Ovary (tissue), 9 donors: ENCODE data around the gene SLC22A2. TPM values are rescaled to one million over a fixed set of nuclear protein-coding genes. Genes with fewer than 3 reads are reported as not detected.

Experiments used
- DNase-seq, 5 donors: peaks; one replicate each; pipeline ENCODE4 v3.0.0-alpha.2; 2019 to 2020
- H3K27ac ChIP-seq, 2 donors: fragments of 200-600 bp; one replicate each; pipeline versions ENCODE4 v1.5.1 to v1.8.0; 2019 to 2022
- H3K27me3 ChIP-seq: fragments of 200-600 bp; one replicate; pipeline ENCODE4 v1.8.0; 2022
- H3K36me3 ChIP-seq: fragments of 200-600 bp; sonication (generic); one replicate; pipeline ENCODE4 v1.5.1; 2019
- H3K4me1 ChIP-seq: one replicate; pipeline ENCODE4 v1.8.1; 2013; ENCODE audit warnings: mild to moderate bottlenecking, moderate library complexity; ENCODE audit not compliant: insufficient read depth
- H3K4me3 ChIP-seq: fragments of 200-600 bp; sonication (generic); one replicate; pipeline ENCODE4 v1.5.1; 2017
- H3K9me3 ChIP-seq, 2 donors: fragments of 200-600 bp in 1 of 2; sonication (generic) in 1 of 2; one replicate each; pipeline versions ENCODE4 v1.5.1 to v1.8.1; 2013 to 2019; ENCODE audit warnings: mild to moderate bottlenecking in 1 of 2, moderate library complexity in 1 of 2
- CTCF ChIP-seq, 3 donors: fragments of 450-650 bp in 2 of 3; fragments of 200-600 bp in 1 of 3; IDR thresholded peaks; one replicate each; pipeline versions ENCODE4 v1.5.1 to v1.8.0; 2016 to 2022; ENCODE audit warnings: antibody characterized with exemption in 3 of 3, mild to moderate bottlenecking in 1 of 3
- EP300 ChIP-seq: sonication (generic); formaldehyde crosslinking; IDR thresholded peaks from one replicate; pipeline ENCODE4 v1.6.1; 2017; ENCODE audit warnings: antibody characterized with exemption
- POLR2A ChIP-seq: fragments of 450-650 bp; IDR thresholded peaks from one replicate; pipeline ENCODE4 v1.6.1; 2017; ENCODE audit warnings: antibody characterized with exemption, mild to moderate bottlenecking, moderate library complexity
- WGBS, 3 donors: extraction: QIAGEN DNeasy Blood & Tissue Kit in 1 of 3; methylation state at CpG; one replicate each; pipeline versions ENCODE4 v1.1.5 to v1.1.7; 2013 to 2017; 5-methylcytosine and 5-hydroxymethylcytosine counted together
- intact Hi-C, 4 donors: fragments of 100-400 bp; cut with DNase I; formaldehyde crosslinking; loops; one replicate each; pipeline versions ENCODE4 v1.11.0 to v1.15.1; 2022 to 2023
- polyA plus RNA-seq, 2 donors: library from polyadenylated mRNA; stranded (reverse); fragments of 200-250 nt in 1 of 2; fragments of 350-450 nt in 1 of 2; fragmentation: Illumina TruSeq in 1 of 2; extraction: RNeasy Lipid Tissue Mini Kit (QIAGEN cat#74804) in 1 of 2; gene quantifications; one replicate each; pipeline ENCODE4 v1.2.3, GENCODE V29; 2013 to 2014
- total RNA-seq, 7 donors: library from RNA; depleted of rRNA in 2 of 7; stranded (reverse); fragments of >200 nt in 2 of 7; fragmentation: NEBNext Ultra II Directional in 3 of 7; extraction: Animal tissue kit (Norgen Biotek cat#: 25700) in 3 of 7; gene quantifications; one replicate each; pipeline versions ENCODE4 v1.1.0 to v1.2.4, GENCODE V29; 2016 to 2023
- donor health status: DM: no; HTN: no; CAD: no; lungs with moderate emphysema.
- donor health status: DM: no; HTN: no; CAD: no.
- donor health status: Bipolar disorder and iron deficiency.
- donor health status: DM: yes; HTN: yes; CAD: no.
- donor health status: DM: no; HTN: no; CAD: no.
- donor health status: DM: yes; HTN: yes; CAD: no.

Gene SLC22A2
- total and polyA plus RNA-seq, 9 donors, result 0.10 to 0.20 (median 0.16) TPM; not detected in 6

DNA sequence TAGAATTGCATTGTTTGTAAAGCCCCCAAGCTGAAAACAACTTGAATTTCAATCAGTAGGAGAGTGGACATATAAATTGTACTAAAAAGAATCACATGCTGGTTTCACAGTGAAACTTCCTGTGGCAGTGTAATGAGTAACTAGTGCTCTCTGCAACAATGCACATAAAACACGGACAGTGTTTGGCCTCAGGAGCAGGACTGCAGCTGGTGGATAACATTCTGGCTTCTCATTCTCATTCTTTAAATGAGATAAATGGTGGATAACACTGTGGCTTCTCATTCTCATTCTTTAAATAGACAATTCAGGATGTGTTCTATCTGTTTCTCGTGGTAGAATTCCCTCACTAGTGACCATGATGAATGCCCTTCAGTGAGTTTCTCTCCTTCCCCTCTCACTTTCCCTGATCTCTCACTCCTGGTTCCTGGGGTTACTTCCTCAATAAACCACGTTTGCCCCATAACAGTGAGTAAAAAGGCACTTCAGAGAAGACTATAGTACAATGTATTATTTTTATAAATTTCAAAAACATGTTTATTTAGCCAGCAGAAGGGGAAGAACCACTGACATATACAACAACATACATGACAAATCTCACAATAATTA, 59.9 kb downstream of the SLC22A2 start:
- no peaks in the 10 kb centered on the region for H3K27me3 ChIP-seq
- H3K4me1 ChIP-seq, result peaks cover 2% of the 10 kb centered on the region
- H3K27ac ChIP-seq, result no peak overlapping the region
- TF ChIP-seq EP300, result no peak
- TF ChIP-seq CTCF (IDR thresholded peaks at IDR 0.05), result no peak
- no peak for TF ChIP-seq POLR2A
- H3K36me3 ChIP-seq, result no peaks in the 10 kb centered on the region
- WGBS, 3 donors, result 9 to 14% (median 10%) methylated on average over 3 of the region's 3 CpGs
- intact Hi-C loops, result no loop called here
- H3K9me3 ChIP-seq, result no peaks in the 10 kb centered on the region
- DNase-seq, result no peak
- no peak overlapping the region for H3K4me3 ChIP-seq

DNA sequence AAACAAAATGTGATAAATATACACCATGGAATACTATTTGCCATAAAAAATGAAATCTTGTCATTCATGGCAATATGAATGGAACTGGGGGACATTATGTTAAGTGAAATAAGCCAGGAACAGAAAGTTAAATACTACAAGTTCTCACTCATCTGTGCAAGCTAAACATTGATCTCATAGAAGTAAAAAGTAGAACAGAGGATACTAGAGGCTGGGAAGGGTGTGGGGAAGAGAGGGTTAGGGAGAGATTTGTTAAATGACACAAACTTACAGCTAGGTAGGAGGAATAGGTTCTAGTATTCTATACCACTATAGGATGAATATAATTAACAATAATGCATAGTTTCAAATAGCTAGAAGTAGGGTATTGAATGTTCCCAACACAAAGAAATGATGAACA, 61.0 kb downstream of the SLC22A2 start:
- no peaks in the 10 kb centered on the region for H3K27me3 ChIP-seq
- H3K27ac ChIP-seq, result no peak overlapping the region
- DNase-seq, result no peak
- no peak overlapping the region for H3K4me3 ChIP-seq
- TF ChIP-seq CTCF (IDR thresholded peaks at IDR 0.05), result no peak
- TF ChIP-seq POLR2A, result no peak
- no peaks in the 10 kb centered on the region for H3K9me3 ChIP-seq
- intact Hi-C loops, result no loop called here
- no peaks in the 10 kb centered on the region for H3K36me3 ChIP-seq
- no peaks in the 10 kb centered on the region for H3K4me1 ChIP-seq

GRCh38 chr6:160194808-160195207, 63.8 kb downstream of the SLC22A2 start:
- 68 to 80% (median 77%) methylated on average over 1 of the region's 1 CpG for WGBS, 3 donors
- TF ChIP-seq POLR2A (no peak), CTCF (IDR thresholded peaks at IDR 0.05) (no peak), EP300 (no peak)
- intact Hi-C loops, result no loop called here
- no peak for DNase-seq
- no peaks in the 10 kb centered on the region for H3K9me3 ChIP-seq
- no peak overlapping the region for H3K4me3 ChIP-seq
- no peaks in the 10 kb centered on the region for H3K4me1 ChIP-seq
- H3K27me3 ChIP-seq, result no peaks in the 10 kb centered on the region
- no peaks in the 10 kb centered on the region for H3K36me3 ChIP-seq
- H3K27ac ChIP-seq, result no peak overlapping the region

- H3K36me3 ChIP-seq, result no peaks in the 10 kb centered on the region
- no peak overlapping the region for H3K4me3 ChIP-seq
- H3K27me3 ChIP-seq, result no peaks in the 10 kb centered on the region
- TF ChIP-seq POLR2A (no peak), EP300 (no peak), CTCF (IDR thresholded peaks at IDR 0.05) (no peak)
- H3K9me3 ChIP-seq, result no peaks in the 10 kb centered on the region
- no peak for DNase-seq
- H3K4me1 ChIP-seq, result no peaks in the 10 kb centered on the region
- 96 to 100% (median 96%) methylated on average over 1 of the region's 1 CpG for WGBS, 3 donors
- intact Hi-C loops, result no loop called here
- H3K27ac ChIP-seq, result no peak overlapping the region
These were observed 65.8 kb downstream of the SLC22A2 start for GRCh38 chr6:160192840-160193239.
